Measurements from ENCODE around the gene C2CD5. TPM values are rescaled to one million over a fixed set of nuclear protein-coding genes. Genes with fewer than 3 reads are reported as not detected.

C2CD5 gene
- total and polyA plus RNA-seq, 9 donors, result 19.6 to 41.3 (median 32.9) TPM

GRCh38 chr12:22577667-22578066 lies 33.3 kb upstream of the C2CD5 start:
- no peak for DNase-seq
- TF ChIP-seq CTCF (IDR thresholded peaks at IDR 0.05), result no peak
- no peak for TF ChIP-seq POLR2A (IDR thresholded peaks at IDR 0.05)
- no peak for TF ChIP-seq EP300 (IDR thresholded peaks at IDR 0.05)
- 73 to 78% (median 75%) methylated on average over 1 of the region's 1 CpG for WGBS, 3 donors

GRCh38 chr12:22576473-22576872 lies 32.1 kb upstream of the C2CD5 start:
- Histone ChIP-seq H3K27me3 (no peaks in the 10 kb centered on the region), H3K4me3 (no peak overlapping the region), H3K36me3 (no peaks in the 10 kb centered on the region), H3K9me3 (no peaks in the 10 kb centered on the region), H3K27ac (no peak overlapping the region), H3K4me1 (ENCODE audit: insufficient read depth) (no peaks in the 10 kb centered on the region)
- WGBS, 3 donors, result 79 to 90% (median 86%) methylated on average over 2 of the region's 2 CpGs
- no peak for DNase-seq
- intact Hi-C loops (cut with DNase I), result no loop called here
- no peak for TF ChIP-seq EP300 (IDR thresholded peaks at IDR 0.05)
- no peak for TF ChIP-seq POLR2A (IDR thresholded peaks at IDR 0.05)
- TF ChIP-seq CTCF (IDR thresholded peaks at IDR 0.05), result no peak

More at GRCh38 chr12:22577667-22578066, 33.3 kb upstream of the C2CD5 start:
- no peak overlapping the region for H3K27ac ChIP-seq
- no peaks in the 10 kb centered on the region for H3K27me3 ChIP-seq
- H3K4me3 ChIP-seq, result no peak overlapping the region
- no peaks in the 10 kb centered on the region for H3K36me3 ChIP-seq
- intact Hi-C loops (cut with DNase I), result no loop called here
- H3K4me1 ChIP-seq (ENCODE audit: insufficient read depth), result no peaks in the 10 kb centered on the region
- no peaks in the 10 kb centered on the region for H3K9me3 ChIP-seq

GRCh38 chr12:22576065-22576464 lies 31.7 kb upstream of the C2CD5 start:
- Histone ChIP-seq H3K36me3 (no peaks in the 10 kb centered on the region), H3K27ac (no peak overlapping the region), H3K9me3 (no peaks in the 10 kb centered on the region), H3K4me3 (no peak overlapping the region), H3K4me1 (ENCODE audit: insufficient read depth) (no peaks in the 10 kb centered on the region), H3K27me3 (no peaks in the 10 kb centered on the region)
- intact Hi-C loops (cut with DNase I), result no loop called here
- no peak for DNase-seq
- WGBS, 3 donors, result 79 to 85% (median 80%) methylated on average over 1 of the region's 1 CpG
- TF ChIP-seq CTCF (IDR thresholded peaks at IDR 0.05) (no peak), POLR2A (IDR thresholded peaks at IDR 0.05) (no peak), EP300 (IDR thresholded peaks at IDR 0.05) (no peak)

- intact Hi-C loops (cut with DNase I), result no loop called here
These were observed 30.6 kb upstream of the C2CD5 start for GRCh38 chr12:22574921-22575320.

More at GRCh38 chr12:22574921-22575320, 30.6 kb upstream of the C2CD5 start:
- Histone ChIP-seq H3K4me3 (no peak overlapping the region), H3K4me1 (ENCODE audit: insufficient read depth) (no peaks in the 10 kb centered on the region), H3K36me3 (no peaks in the 10 kb centered on the region), H3K27ac (no peak overlapping the region), H3K27me3 (no peaks in the 10 kb centered on the region), H3K9me3 (no peaks in the 10 kb centered on the region)
- WGBS, 3 donors, result 77 to 89% (median 85%) methylated on average over 3 of the region's 3 CpGs
- TF ChIP-seq POLR2A (IDR thresholded peaks at IDR 0.05), result no peak
- no peak for TF ChIP-seq EP300 (IDR thresholded peaks at IDR 0.05)
- no peak for TF ChIP-seq CTCF (IDR thresholded peaks at IDR 0.05)
- DNase-seq, result no peak
